Activated CD4-positive, alpha-beta T cell treated with anti-CD3 and anti-CD28 coated beads, Interleukin-2, Interleukin-4, amounts not matched to agents 100 ng/mL and 50 ng/mL, durations not matched to agents 16 hours and 8 hours (primary cell): ENCODE results near the gene SMOC2.

Experiments
- DNase-seq: peaks from one replicate; pipeline ENCODE4 v3.0.0-alpha.2; 2020; ENCODE audit warnings: low spot score

The SMOC2 gene

GRCh38 chr6:168628732-168629245 is 187.8 kb downstream of the SMOC2 start:
- no peak for DNase-seq

DNA sequence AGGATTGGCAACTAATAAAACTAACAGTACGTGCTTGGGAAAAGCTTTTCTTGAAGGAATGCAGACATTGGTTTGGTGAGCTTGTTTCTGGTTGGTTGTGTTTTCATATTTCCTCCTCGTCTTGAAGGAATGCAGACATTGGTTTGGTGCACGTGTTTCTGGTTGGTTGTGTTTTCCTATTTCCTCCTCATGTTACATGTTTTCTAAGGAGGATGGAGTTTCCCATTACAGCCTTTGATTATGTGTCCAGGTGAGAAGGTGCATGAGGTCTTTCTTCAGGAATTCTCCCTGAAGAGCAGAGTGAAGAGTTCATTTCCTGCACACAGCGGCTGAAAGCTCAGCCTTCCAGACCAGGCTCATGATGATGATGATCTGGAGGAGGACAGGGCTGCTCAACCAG is 190.6 kb downstream of the SMOC2 start:
- DNase-seq, result no peak

- DNase-seq, result no peak
Observed at GRCh38 chr6:168632694-168633093, 191.7 kb downstream of the SMOC2 start.

DNA sequence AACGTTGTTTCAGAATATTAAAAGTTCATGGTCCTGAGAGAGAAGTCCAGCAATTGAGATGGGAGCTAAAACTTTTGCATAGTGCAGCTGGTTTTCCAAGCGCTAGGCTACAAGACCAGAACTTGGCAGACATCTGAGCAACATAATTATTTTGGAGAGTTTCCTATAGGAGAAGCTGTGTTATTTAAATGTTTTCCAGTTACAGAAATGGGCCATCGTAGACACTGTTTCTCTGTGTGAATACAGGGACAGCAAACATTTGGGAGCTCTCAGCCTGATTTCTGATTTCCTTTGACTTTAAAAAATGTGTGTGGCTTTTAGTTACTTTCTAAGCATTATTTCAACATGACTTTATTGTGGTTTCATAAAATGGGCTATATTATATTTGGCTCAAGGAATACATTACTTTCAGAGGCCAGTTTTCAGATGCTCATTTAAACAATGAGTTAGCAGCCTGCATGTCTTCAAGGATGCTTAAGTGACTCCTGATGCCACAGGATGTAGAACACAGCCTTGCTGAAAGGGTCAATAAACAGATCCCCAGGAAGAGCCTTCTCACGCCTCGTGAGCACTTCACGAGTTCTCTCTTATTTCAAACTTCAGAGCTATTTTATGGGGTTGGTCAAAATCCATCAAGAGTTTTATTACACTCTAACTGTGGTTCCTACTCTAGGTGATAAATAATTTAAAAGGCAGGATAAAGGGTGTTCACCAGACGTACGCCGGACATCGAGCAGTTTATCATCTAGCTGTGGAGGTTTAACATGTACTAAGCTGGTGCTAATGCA is 193.8 kb downstream of the SMOC2 start:
- no peak for DNase-seq

GRCh38 chr6:168636147-168637004 is 195.4 kb downstream of the SMOC2 start:
- no peak for DNase-seq

DNA sequence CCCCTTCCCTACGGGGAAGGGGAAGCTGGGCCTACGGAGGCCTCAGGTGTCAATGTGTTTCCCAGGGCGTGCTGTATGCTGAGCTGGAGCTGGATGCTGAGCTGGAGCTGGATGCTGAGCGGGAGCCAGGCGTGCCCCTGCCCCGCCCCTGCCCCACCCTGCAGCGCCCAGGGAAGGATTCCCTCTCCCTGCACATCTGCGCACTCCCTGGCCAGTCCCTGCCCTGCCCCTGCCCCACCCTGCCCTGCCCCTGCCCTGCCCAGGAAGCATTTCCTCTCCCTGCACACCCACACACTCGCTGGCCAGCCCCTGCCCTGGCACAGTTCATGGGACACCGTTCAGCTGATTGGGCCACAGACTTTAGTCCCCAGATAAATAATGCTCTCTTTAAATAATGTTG is 196.8 kb downstream of the SMOC2 start:
- DNase-seq, result no peak

DNA sequence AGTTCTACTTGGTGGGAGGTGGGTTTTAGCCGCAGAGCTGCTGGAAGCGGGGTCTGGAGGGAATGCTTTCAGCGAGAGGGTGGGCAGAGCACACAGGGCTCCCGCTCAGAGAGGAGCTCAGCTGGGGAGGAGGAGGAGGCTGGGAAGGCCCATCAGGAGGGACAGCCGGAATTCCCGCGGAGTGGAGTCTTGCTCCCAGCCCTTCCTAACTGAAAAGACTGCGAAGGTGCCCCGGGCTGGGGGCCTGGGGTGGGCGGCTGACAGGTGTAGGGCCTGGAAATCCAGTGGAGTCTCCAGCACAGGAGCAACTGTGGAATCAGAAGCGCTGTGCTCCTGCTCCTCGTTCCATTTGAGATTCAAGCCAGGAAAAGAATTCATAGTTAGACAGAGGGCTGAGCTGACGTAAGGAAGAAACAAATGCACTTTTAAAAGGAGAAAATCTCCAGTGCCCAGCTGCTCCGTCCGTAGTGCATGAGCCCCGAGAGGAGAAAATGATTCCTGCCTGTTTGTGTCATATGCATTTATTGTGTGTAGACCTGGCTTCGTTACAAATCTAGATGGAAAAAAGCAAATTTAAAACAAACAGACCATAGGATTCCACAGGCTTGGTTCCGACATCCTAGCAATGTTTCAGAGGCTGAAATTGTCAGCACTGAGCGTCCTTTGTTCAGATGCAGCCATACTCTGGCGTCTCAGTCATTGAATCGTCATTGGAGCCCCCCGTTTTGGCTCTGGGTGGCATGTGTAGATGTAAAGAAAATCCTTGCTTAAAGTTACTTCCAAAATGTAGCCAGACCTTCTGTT is 197.7 kb downstream of the SMOC2 start:
- no peak for DNase-seq

GRCh38 chr6:168640181-168640580 is 199.2 kb downstream of the SMOC2 start:
- DNase-seq, result no peak

GRCh38 chr6:168640768-168641167 is 199.8 kb downstream of the SMOC2 start:
- DNase-seq, result no peak

DNA sequence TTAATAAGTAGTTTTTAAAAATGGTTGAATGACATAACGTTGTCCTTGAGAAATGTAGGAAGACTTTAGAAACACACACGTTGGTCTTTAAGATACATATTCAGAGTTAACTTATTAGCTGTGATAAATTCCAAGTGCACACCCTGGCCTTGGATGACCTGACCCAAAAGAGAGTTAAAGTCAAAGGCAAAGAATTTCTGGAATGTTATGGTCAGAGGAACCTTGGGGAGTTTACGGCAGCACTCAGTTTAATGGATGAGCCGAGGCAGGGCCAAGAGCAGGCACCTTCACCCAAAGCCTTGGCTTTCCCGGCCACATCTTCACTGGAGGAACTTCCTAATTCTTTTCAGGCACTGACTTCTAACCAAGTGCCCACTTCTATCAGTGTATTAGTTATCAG is 200.5 kb downstream of the SMOC2 start:
- no peak for DNase-seq

DNA sequence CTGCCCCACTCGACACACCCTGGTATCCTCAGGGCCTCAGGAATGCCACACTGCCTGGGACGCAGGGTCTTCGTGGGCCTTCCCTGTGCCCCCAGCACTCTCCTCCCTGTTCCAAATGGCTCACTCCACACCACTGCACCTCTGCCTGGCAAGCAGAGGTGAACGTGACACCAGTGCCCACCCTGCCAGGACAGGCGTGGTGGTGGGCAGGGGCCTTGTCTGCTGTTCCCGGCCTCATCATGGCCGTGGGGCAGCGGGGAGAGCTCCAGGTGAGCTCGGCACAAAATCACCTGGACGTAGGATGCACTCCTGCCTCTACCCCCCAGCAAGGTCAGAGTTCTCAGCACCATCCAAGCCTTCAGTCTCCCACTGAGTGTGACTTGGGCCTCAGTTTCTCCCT is 202.4 kb downstream of the SMOC2 start:
- no peak for DNase-seq

DNA sequence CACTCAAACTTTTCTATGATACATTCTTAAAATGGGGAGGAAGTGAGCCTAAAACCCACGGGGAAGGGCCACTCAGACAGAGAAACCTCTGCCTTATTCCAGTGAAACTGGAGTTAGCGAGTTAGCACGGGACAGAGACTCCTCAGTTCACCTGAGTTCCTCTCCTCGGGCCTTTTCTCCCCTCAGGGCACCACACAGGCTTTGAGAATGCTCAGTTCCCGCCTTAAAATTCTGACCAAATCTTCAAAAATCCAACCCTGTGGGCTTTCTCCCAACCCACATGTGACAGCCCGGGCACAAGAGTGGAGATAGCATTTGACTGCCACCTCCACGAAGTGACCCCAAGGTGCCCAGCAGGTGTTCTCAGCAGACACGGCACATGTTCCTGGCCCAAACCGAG is 204.3 kb downstream of the SMOC2 start:
- no peak for DNase-seq

- no peak for DNase-seq
Observed at GRCh38 chr6:168647271-168647670, 206.3 kb downstream of the SMOC2 start.

- no peak for DNase-seq
Observed at GRCh38 chr6:168648240-168649125, 207.5 kb downstream of the SMOC2 start.

GRCh38 chr6:168649209-168649608 is 208.2 kb downstream of the SMOC2 start:
- DNase-seq, result no peak

DNA sequence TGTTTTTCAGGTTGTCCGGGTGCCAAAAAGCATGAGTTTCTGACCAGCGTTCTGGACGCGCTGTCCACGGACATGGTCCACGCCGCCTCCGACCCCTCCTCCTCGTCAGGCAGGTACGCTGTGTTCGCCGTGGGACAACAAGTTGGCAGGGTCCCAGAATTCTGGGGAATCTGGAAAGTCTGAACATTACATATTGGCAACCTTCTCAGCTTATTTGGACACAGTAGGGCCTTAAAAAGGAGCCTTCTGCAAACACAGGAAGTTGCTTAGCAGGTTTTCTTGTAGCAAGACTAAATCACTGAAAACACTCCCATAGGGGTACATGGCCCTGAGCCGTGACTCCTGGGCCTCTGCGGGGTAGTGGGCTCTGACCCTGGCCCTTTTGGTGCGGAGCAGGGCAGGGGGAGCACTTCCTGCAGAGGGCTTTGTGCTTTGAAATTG is 209.7 kb downstream of the SMOC2 start:
- DNase-seq, result no peak

DNA sequence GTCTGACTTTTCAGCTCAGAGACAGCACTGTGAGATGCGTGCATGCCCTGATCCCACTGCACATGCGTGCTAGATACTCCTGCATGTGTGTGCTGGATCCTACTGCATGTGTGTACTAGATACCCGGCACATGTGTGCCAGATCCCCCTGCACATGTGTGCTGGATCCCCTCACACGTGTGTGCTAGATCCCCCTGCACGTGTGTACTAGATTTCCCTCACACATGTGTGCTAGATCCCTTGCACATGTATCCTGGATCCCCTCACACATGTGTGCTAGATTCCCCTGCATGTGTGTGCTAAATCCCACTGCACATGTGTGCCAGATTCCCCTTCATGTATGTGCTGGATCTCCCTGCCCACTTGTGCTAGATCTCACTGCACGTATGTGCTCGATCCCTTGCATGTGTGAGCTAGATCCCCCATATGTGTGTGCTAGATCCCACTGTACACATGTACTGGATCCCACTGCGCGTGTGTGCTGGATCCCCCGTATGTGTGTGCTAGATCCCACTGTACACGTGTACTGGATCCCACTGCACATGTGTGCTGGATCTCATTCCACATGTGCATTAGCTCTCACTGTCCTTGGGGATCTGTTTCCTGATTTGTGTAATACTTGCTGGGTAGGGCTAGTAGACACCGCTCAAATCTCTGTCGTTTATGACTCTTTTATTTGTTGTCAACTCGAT is 214.6 kb downstream of the SMOC2 start:
- no peak for DNase-seq

DNA sequence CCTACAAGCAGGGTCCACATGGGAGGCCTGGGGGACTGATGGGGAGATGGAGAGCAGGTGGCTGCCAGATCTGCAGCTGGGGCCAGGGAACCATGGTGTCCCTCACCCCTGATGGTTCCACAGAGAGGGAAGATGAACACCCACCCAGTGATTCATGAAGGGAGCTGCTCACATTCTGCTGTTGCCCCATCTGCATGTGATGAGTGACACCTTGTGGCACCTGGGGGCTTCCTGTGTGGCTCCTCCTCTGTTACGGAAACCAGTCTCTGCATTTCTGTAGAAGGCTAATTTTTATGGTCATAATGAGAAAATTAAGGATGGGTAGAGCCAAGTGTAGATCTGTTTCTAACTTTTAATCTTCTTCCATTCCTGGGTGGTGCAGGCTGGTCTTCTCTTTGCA is 217.1 kb downstream of the SMOC2 start:
- DNase-seq, result no peak

DNA sequence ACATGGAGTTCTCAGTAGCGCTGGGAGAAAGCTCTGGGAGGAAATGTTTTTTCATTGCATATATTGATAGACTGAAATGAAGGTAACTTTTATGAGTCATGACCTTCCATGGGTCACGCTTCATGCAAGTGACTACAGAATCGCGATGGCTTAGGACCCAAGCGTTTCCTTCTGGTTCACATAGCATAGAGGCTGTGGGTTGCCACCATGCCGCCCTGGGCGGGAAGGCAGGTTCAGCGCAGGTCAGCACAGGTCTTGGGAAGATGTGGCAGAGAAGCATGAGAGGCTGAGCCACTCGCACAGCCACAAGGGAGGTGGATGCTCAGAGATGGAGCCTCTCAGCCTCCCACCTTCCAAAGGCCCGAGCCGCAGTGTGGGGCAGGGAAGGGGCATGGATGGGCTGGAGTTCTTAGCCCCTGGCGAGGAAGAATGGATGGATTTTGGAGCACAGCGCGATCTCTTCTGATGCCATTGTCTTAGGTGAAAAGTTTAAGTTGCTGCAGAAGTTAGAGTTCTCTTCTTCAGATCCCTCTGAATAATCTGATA is 219.5 kb downstream of the SMOC2 start:
- no peak for DNase-seq

GRCh38 chr6:168662301-168662936 is 221.4 kb downstream of the SMOC2 start:
- no peak for DNase-seq
